HFF-Myc (cell line): ENCODE results near the gene KCNK2.
A peak's percentile ranks its signal among the peaks of the same experiment; 100 is the strongest.

Experiments used
- DNase-seq: peaks from one replicate; pipeline ENCODE4 v3.0.0-alpha.2; 2011; ENCODE audit warnings: low read depth; ENCODE audit errors: extremely low read depth
- H3K4me3 ChIP-seq: replicated peaks from 2 replicates; pipeline ENCODE4 v1.5.1; 2011; ENCODE audit warnings: low read depth, mild to moderate bottlenecking, control low read depth, low read length
- TF ChIP-seq, protein P1 (sequence below): IDR thresholded peaks from 2 replicates; pipeline ENCODE4 v1.5.1; 2012; ENCODE audit warnings: mild to moderate bottlenecking, low read depth, low read length, control low read depth; ENCODE audit errors: missing control alignments

KCNK2 gene

DNA sequence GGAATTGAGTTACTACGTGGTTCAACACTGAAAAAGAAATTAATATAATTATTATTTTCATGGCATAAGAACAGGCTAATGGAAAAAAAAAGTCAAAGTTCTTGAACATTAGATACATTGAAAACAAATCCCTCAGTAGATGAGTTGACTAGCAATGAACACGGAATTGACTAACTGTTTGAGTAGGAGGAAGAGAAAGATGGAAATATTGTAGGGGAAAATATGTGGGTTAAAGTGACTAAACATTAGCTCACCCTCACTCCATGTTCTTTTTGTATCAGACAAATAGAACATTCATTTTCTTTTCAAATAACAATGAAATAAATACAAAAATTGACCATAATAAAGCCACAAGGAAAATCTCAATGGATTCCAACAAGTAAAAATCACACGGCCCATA, 84.3 kb downstream of the KCNK2 start:
- TF ChIP-seq, protein P1, sequence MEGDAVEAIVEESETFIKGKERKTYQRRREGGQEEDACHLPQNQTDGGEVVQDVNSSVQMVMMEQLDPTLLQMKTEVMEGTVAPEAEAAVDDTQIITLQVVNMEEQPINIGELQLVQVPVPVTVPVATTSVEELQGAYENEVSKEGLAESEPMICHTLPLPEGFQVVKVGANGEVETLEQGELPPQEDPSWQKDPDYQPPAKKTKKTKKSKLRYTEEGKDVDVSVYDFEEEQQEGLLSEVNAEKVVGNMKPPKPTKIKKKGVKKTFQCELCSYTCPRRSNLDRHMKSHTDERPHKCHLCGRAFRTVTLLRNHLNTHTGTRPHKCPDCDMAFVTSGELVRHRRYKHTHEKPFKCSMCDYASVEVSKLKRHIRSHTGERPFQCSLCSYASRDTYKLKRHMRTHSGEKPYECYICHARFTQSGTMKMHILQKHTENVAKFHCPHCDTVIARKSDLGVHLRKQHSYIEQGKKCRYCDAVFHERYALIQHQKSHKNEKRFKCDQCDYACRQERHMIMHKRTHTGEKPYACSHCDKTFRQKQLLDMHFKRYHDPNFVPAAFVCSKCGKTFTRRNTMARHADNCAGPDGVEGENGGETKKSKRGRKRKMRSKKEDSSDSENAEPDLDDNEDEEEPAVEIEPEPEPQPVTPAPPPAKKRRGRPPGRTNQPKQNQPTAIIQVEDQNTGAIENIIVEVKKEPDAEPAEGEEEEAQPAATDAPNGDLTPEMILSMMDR = no peak
- DNase-seq = no peak
- H3K4me3 ChIP-seq = no peak overlapping the region

DNA sequence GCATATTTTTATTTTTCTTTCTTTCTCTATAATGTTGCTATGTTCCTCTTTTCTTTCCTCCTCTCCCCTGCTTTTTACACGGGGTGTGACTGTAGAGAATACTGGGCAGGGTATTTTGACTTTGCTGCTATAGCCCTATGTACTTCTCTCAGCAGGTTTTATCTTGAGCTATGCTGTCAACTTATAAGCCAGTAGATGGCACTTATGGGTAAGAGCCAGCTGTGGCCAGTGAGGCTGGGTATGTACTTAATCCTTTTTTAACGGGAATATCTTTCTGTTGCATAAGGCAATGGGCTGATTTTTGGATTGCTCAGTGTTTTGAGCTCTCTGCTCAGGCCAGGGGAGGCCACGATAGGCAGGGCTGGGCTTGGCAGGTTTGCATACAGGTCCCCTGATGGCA, 99.0 kb downstream of the KCNK2 start:
- H3K4me3 ChIP-seq = no peak overlapping the region
- TF ChIP-seq, protein P1 = no peak
- no peak for DNase-seq

DNA sequence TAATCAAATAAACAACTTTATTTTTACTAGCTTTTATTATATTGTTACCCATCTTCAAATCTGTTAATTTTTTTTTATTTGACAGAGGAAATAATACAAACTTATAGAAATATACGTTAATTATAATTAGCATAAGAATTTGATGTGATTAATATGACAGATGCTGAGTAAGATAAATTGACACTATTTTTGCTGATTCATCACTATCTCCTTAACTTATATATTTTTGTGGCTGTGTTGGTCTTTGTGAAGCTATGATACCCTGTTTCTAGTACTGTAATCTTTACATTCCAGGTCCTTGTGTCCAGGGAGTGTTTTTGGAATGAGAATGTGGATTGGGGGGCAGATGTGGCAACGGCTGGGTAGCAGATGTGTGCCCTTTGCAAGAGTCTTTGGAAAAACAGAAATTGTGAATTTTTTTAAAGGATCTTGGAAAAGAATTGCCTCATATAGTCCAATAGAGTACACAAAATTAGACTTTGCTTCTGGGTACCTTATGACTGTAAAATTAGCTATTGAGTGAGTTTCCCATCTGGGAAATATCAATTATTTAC, 102.6 kb downstream of the KCNK2 start:
- TF ChIP-seq, protein P1 = no peak
- DNase-seq = peak; percentile 19
- H3K4me3 ChIP-seq = no peak overlapping the region

DNA sequence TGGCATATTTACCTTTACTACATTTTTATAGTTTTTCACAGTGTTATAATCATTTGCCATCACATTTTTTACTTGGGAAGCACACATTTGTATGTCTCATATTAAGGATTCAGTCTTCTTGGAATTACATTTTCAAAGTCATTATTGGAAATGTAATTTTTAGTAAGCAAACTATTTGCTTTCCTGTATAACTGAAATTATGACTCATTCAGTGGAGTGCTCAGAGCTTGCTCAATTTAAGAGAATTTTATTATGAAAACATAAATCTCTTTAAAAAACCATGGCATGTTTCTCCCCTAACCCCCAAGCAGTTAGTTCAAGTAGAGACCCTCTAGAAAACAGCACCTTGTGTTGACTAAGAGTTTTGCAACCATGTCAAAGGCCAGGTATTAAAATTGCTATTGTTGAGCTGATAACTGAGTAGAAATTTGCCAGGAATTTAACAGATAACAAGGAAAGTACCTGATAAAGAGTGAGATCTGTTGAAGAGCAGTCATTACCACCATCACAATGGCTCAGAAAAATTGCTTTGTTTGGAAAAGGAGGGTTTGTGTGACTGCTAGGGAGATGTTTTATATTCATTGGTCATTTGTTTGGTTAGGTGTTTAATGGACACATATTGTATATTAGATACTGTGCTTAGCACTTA, 105.9 kb downstream of the KCNK2 start:
- TF ChIP-seq, protein P1 = no peak
- no peak for DNase-seq
- H3K4me3 ChIP-seq = no peak overlapping the region

DNA sequence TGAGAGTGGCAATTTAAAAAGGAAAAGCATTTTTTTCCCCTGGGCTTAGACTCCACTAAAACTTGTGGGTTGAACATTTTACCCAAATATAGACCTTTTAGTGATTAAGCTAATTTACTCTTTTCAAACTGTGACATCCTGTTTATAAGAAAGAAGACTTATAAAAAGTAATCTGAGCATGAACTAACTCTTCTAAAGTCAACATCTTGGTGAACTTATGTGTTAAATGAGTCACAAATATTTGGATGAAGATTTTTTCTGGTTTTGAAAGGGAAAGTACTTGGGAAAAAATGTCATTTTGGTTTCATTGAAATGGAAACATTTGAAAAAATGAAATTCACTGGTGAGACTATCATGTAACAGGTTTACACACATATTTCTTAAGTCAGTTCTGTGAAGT, 109.8 kb downstream of the KCNK2 start:
- H3K4me3 ChIP-seq = no peak overlapping the region
- TF ChIP-seq, protein P1 = no peak
- peak; percentile 31 for DNase-seq

DNA sequence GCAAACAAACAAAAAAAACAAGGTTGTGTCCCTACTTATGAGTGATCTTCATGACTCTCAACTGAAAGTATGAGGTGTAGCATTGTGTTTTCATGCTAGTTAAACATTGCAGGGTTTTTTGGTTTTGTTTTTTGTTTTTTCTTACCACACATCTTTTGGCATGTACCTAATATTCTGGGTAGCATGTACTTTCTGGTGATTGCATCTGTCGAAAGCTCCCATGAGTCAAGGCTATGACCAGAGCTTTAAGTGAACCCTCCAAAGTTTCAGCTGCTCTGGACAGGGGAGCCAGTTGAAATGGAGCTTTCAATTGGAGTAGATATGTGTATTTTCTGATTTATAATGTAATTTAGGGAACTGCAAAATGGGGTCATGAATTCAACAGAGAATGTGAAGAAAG, 115.5 kb downstream of the KCNK2 start:
- no peak for DNase-seq
- TF ChIP-seq, protein P1 = no peak

DNA sequence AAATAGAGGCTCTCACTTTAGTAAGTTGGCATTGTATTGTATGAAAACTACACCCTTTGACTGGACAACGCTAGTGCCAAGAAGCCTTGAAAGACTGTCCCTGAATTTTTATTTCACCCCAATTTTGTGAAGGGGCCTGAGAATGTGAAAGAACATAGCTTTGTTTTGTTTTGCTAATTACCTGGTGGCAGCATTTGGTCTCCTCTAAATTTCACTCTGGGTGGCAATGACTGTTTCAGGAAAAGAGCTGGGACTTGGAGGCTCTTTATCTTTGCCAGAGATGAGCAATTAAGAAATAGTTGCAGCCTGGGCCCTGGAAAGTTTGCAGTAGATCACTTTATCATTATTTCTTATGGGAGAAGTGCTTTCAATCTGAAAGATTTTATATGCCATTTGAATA, 117.6 kb downstream of the KCNK2 start:
- TF ChIP-seq, protein P1 = no peak
- no peak for DNase-seq
- H3K4me3 ChIP-seq = no peak overlapping the region

More for the DNA sequence above, 115.5 kb downstream of the KCNK2 start:
- no peak overlapping the region for H3K4me3 ChIP-seq
